ENCODE measurements around the gene FRZB. TPM values are rescaled to one million over a fixed set of nuclear protein-coding genes. Genes with fewer than 3 reads are reported as not detected.

Gene FRZB
- total and polyA plus RNA-seq, 2 of the 13 experiments (the other 11 are each of a cell fraction or from before 2014, with no cell fraction given): 0.04 to 1.2 TPM

DNA sequence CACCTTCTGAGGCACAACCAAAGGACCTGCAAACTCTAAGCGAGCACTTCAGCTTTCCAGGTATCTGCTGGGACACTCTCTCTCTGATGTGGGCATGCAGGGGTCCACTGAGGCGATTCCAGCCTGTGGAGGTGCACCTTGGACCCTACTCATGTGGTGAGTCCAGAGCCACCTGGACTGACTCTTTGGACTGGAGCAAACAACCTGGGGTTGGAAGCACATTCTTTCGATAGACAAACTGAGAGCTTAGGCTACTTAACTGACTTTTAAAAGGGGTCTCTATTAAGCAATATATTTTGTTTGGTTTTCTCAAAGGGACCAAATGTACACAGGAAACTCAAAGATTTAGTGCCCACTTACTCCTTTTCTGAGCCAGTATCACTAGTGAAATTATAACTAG, 51.6 kb downstream of the FRZB start (continued):
- TF ChIP-seq FOSL2 (CRISPR knock-in tag; IDR thresholded peaks at IDR 0.05): peak; percentile 29; the same call in 1 of the 2 replicates
- TF ChIP-seq E2F1 (CRISPR knock-in tag; IDR thresholded peaks at IDR 0.05): no peak
- TF ChIP-seq DZIP1 (CRISPR knock-in tag; IDR thresholded peaks at IDR 0.05): no peak
- TF ChIP-seq ZGPAT (CRISPR knock-in tag; IDR thresholded peaks at IDR 0.05): 0 out of 2 replicates have a peak, but pooled peaks have one; percentile 36
- TF ChIP-seq RXRB (CRISPR knock-in tag; IDR thresholded peaks at IDR 0.05; ENCODE audit: borderline replicate concordance): peak; percentile 47; the same call in 1 of the 2 replicates
- peak in 1 of 2 experiments; percentile 82; a peak in 2 of 4 replicates for TF ChIP-seq EP300 (IDR thresholded peaks at IDR 0.05; ENCODE audit: low read depth in 2 of 2, low read length in 2 of 2)
- TF ChIP-seq EP300 (CRISPR knock-in tag; IDR thresholded peaks at IDR 0.05; ENCODE audit: borderline replicate concordance): no peak
- no peak for TF ChIP-seq ARHGAP35 (CRISPR knock-in tag; IDR thresholded peaks at IDR 0.05; ENCODE audit: borderline replicate concordance)
- TF ChIP-seq ZBTB4 (CRISPR knock-in tag; IDR thresholded peaks at IDR 0.05; ENCODE audit: borderline replicate concordance): no peak
- TF ChIP-seq PPARG (CRISPR knock-in tag; conservative IDR thresholded peaks at IDR 0.05): no peak
- 0 out of 2 replicates have a peak, but pooled peaks have one; percentile 20 for TF ChIP-seq RXRA (CRISPR knock-in tag; IDR thresholded peaks at IDR 0.05)
- no peak for TF ChIP-seq TOPORS (CRISPR knock-in tag; IDR thresholded peaks at IDR 0.05)
- no peak for TF ChIP-seq NAIF1 (CRISPR knock-in tag; IDR thresholded peaks at IDR 0.05; ENCODE audit: borderline replicate concordance)
- TF ChIP-seq KDM4B (CRISPR knock-in tag; IDR thresholded peaks at IDR 0.05): no peak
- peak; percentile 82 for TF ChIP-seq ZMYM3 (CRISPR knock-in tag; IDR thresholded peaks at IDR 0.05)
- peak; percentile 82 for TF ChIP-seq ZMYM4 (CRISPR knock-in tag; IDR thresholded peaks at IDR 0.05)
- TF ChIP-seq CENPBD1 (CRISPR knock-in tag; IDR thresholded peaks at IDR 0.05; ENCODE audit: borderline replicate concordance, low read depth): no peak
- TF ChIP-seq ZKSCAN1 (IDR thresholded peaks at IDR 0.05; ENCODE audit: low read length): no peak
- no peak for TF ChIP-seq ZNF83 (CRISPR knock-in tag; IDR thresholded peaks at IDR 0.05; ENCODE audit: borderline replicate concordance)
- TF ChIP-seq TCF7 (IDR thresholded peaks at IDR 0.05; ENCODE audit: low read depth): peak; percentile 8; the same call in 1 of the 2 replicates
- TF ChIP-seq ZNF713 (CRISPR knock-in tag; IDR thresholded peaks at IDR 0.05): no peak
- TF ChIP-seq ZNF207 (IDR thresholded peaks at IDR 0.05; ENCODE audit: borderline replicate concordance): no peak
- no peak for TF ChIP-seq NFE2L2 (IDR thresholded peaks at IDR 0.05; ENCODE audit: low read length)

Measured in HepG2 (cell line).